ENCODE results near the gene DUOX2.

DNA sequence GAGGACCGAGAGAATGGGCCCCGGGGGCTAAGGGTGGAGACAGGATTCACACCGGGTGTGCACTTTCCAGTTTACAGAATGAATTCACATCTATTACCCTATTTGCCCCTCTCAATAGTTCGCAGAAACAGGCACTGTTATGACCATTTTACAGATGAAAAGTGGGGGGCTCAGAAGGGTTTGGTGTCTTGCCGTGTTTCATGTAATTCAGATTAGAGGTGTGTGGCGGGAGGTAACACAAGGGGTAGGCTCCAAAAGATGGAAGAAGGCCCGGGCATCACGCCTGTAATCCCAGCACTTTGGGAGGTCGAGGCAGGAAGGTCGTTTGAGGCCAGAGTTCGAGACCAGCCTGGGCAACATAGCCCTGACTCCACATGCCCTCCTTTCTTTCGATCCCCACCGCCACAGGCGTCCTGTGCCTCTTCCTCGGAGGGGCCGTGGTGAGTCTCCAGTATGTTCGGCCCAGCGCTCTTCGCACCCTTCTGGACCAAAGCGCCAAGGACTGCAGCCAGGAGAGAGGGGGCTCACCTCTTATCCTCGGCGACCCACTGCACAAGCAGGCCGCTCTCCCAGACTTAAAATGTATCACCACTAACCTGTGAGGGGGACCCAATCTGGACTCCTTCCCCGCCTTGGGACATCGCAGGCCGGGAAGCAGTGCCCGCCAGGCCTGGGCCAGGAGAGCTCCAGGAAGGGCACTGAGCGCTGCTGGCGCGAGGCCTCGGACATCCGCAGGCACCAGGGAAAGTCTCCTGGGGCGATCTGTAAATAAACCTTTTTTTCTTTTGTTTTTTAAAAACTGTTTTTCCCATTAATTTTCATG lies 3.5 kb upstream of the DUOX2 start:
- TF ChIP-seq, protein P1, sequence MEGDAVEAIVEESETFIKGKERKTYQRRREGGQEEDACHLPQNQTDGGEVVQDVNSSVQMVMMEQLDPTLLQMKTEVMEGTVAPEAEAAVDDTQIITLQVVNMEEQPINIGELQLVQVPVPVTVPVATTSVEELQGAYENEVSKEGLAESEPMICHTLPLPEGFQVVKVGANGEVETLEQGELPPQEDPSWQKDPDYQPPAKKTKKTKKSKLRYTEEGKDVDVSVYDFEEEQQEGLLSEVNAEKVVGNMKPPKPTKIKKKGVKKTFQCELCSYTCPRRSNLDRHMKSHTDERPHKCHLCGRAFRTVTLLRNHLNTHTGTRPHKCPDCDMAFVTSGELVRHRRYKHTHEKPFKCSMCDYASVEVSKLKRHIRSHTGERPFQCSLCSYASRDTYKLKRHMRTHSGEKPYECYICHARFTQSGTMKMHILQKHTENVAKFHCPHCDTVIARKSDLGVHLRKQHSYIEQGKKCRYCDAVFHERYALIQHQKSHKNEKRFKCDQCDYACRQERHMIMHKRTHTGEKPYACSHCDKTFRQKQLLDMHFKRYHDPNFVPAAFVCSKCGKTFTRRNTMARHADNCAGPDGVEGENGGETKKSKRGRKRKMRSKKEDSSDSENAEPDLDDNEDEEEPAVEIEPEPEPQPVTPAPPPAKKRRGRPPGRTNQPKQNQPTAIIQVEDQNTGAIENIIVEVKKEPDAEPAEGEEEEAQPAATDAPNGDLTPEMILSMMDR (optimal IDR thresholded peaks at IDR 0.05 in 1 of 3, IDR thresholded peaks at IDR 0.05 in 1 of 3, conservative IDR thresholded peaks at IDR 0.05 in 1 of 3; ENCODE audit: extremely low read depth in 1 of 3, insufficient read depth in 2 of 3, low read length in 3 of 3) = no peak
- TF ChIP-seq EZH2 (IDR thresholded peaks at IDR 0.05; ENCODE audit: low read length) = no peak

Data from keratinocyte (primary cell).